ENCODE data around the gene APBB1IP.
"Not testable (repeated sequence)": the region's sequence is repeated elsewhere in the genome, so short reads cannot be mapped to it uniquely, and the experiment has no call there.

GRCh38 chr10:26606389-26606877 is 168.3 kb downstream of the APBB1IP start:
- peak; percentile 55 for TF ChIP-seq CTCF (conservative IDR thresholded peaks at IDR 0.05; ENCODE audit: low read length)
- TF ChIP-seq EZH2phosphoT487 (IDR thresholded peaks at IDR 0.05; ENCODE audit: borderline replicate concordance) = not testable (repeated sequence)

Data from Loucy (cell line).